Esophagus muscularis mucosa (tissue), 4 donors: Measurements from ENCODE around the gene BCAS3.

Experiments
- EP300 ChIP-seq: sonication (generic); formaldehyde crosslinking; IDR thresholded peaks from one replicate; pipeline ENCODE4 v1.6.1; 2017; ENCODE audit warnings: antibody characterized with exemption
- POLR2AphosphoS5 ChIP-seq, 2 donors: sonication (generic); formaldehyde crosslinking; IDR thresholded peaks; one replicate each; pipeline ENCODE4 v1.6.1; 2017; ENCODE audit warnings: antibody characterized with exemption in 2 of 2
- TF ChIP-seq, protein P1 (sequence below), 3 experiments: fragments of 200-600 bp in 2 of 3; fragments of 450-650 bp in 1 of 3; sonication (generic) in 2 of 3; IDR thresholded peaks; one replicate each; pipeline ENCODE4 v1.5.1; 2017 to 2019; ENCODE audit warnings: antibody characterized with exemption in 3 of 3, mild to moderate bottlenecking in 2 of 3, moderate library complexity in 1 of 3

DNA sequence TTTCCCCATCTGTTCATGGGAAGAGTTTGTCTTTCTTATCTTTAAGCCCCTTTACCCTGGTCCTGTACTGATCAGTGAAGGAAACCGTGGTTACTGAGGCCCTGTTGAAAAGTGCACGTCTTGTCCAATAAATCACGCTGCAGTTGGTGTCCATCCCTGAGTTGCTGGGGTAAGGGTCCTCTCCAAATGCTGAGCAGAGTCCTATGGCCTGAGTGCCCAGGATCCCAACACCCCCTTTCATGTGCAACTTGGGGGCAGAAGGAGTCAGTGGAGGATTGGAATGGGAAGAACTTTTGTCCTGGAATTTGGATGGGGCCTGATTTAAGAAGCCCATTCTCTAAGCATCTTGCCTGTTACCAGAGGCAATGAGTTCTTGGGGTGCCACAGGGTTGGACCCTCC is 715.0 kb downstream of the BCAS3 start:
- TF ChIP-seq POLR2AphosphoS5 (IDR thresholded peaks at IDR 0.05) (no peak), EP300 (no peak)
- TF ChIP-seq, protein P1, sequence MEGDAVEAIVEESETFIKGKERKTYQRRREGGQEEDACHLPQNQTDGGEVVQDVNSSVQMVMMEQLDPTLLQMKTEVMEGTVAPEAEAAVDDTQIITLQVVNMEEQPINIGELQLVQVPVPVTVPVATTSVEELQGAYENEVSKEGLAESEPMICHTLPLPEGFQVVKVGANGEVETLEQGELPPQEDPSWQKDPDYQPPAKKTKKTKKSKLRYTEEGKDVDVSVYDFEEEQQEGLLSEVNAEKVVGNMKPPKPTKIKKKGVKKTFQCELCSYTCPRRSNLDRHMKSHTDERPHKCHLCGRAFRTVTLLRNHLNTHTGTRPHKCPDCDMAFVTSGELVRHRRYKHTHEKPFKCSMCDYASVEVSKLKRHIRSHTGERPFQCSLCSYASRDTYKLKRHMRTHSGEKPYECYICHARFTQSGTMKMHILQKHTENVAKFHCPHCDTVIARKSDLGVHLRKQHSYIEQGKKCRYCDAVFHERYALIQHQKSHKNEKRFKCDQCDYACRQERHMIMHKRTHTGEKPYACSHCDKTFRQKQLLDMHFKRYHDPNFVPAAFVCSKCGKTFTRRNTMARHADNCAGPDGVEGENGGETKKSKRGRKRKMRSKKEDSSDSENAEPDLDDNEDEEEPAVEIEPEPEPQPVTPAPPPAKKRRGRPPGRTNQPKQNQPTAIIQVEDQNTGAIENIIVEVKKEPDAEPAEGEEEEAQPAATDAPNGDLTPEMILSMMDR (IDR thresholded peaks at IDR 0.05), result no peak
